Measurements from ENCODE around the gene NPHP4. TPM values are rescaled to one million over a fixed set of nuclear protein-coding genes. Genes with fewer than 3 reads are reported as not detected.

The NPHP4 gene
- total RNA-seq, 1 donor from 2014 or later: 7.7 TPM

GRCh38 chr1:5891736-5892135 is 100.5 kb downstream of the NPHP4 start:
- DNase-seq: no peak

GRCh38 chr1:5891137-5891536 is 101.1 kb downstream of the NPHP4 start:
- peak; percentile 39 for DNase-seq

GRCh38 chr1:5890346-5891106 is 101.7 kb downstream of the NPHP4 start:
- DNase-seq: no peak

DNA sequence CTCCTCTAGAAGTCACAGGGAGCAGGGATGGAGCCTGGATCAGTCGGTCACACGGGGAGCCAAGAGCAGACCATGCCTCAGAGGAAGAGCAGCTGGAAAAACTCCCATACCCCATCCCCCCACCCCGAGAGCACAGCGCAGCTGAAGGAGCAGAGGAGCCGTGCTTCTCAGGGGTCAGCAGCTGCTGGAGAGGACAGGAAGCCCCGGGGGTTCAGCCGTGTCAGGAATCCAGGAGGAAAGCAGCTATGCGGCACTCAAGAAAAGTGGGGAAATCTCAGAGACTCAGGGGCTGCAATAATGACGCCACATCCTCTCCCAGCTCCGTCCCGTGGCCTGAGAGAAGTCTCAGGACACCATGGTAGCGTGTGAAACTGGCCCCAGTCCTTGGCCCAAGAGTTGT is 102.3 kb downstream of the NPHP4 start:
- peak; percentile 68 for DNase-seq

DNA sequence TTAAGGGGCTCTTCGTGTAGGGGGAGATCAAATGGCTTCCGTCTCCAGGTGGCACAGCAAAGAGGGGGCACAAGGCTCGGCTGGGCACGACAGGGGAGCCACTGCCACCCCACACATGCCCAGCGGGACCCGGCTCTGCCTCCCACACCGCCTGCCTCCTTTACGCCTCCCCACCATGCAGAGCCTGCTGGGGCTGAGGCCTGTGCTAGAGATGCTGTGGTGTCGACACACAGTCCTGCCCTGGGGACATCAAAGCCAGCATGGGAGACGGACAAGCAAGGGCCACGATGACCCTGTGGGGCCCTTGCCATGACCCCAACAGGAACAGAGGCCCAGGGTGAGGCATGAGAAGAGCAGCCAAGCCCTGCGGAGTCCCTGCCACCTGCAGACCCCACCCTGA is 102.8 kb downstream of the NPHP4 start:
- DNase-seq: no peak

DNA sequence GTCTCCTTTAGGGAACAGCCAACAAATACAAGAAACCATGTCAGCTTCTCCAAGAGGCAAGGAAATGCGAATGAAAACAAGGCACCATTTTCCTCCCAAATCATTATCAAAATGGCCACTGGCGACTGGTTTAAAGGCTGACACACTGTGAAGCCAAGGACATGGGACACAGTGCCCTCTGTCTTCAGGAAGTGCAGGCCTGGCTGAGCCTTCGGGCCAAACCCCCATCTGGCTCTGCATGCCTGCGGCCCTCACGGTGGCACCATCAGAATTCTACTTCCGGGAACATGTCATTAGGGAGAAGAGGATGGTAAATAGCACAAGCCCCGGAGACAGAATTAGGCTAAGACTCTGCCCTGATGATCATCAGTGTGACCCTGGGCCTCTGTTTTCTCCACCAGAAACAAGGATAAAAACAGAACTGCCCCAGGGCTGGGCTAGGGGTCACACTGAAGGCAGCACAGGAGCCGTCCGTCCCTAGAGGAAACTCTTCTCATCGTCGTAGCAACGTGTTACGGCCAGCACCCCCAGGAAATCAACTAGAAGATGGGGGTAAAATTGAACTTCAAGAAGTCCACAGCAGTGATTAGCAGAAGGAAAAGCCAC is 103.5 kb downstream of the NPHP4 start:
- no peak for DNase-seq

GRCh38 chr1:5887971-5888361 is 104.3 kb downstream of the NPHP4 start:
- no peak for DNase-seq

DNA sequence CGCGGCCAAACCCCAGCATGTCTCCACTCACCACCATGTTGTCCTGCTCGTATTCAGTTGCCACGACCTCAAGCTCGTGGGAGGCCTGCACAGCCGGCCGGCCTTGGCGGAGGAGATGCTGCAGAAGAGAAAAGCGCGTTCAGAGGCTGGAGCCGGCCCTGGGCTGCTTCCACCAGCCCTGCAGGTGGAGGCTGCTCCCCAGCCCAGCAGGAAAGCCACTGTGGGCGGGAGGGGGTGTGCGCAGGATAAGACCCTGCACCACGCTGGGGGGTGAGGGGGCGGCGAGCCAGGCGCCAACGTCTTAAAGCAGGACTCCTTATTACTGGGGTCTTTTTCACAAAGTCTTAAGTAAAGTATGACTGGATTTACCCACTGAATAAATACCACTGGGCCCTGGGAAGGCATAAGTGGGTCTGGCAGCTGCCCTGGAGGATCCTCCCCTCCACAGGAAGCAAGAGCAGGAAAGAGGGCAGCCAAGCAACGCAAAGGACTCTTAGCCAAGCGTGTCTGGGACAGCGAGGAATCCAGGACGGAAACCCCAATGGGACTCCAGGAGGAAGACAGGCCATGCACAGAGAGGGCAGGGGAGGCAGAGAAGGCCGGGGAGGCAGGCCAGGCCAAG is 104.8 kb downstream of the NPHP4 start:
- no peak for DNase-seq

GRCh38 chr1:5886541-5887348 is 105.5 kb downstream of the NPHP4 start:
- no peak for DNase-seq

GRCh38 chr1:5886140-5886483 is 106.1 kb downstream of the NPHP4 start:
- DNase-seq: no peak

DNA sequence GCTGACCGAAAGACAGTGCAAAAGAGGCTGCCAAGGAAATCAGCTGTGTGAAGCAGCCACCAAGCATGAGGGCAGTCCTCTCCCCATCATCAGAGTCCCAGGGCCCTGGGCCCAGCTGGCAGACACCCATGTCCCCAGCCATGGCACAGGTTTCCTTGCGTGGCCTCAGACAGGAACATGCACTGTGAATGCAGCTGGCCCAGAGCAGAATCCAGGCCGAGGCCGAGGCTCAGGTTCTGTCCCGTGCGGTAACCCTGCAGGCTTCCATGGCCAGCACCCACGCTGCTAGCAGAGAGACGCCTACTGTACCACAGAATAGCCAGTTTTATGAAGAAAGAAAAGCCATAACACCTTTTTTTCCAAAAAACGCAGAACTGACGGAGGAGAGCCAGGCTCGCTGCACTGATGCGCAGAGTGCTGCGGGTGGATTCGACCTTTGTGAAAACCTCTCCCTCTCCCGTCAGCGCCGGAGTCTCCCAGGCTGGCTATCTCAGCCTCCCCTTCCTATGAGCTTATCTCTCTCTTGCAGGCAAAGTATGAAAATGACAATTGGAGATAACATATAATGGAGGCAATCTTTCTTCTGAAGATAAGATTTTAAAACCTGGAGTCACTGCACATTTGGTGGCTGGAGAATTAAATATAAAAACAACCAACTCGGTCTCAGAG is 106.6 kb downstream of the NPHP4 start:
- DNase-seq: no peak

DNA sequence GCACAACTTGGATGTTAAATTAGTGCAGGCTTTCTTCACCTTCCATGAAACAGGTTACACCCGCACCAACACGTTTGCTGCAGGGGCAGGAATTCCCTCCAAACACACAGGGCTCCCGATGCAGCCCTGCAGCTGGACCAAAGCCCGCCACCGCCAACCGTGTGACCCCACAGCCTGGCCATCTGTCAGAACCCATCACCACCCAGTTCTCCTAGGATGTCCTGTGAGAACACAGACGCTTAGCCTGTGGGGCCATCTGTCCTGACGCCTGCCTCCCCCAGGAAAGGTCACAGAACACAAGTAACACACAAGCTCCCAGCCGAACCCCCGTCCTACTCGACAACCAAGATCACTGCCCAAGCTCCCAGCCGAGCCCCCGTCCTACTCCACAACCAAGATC is 108.1 kb downstream of the NPHP4 start:
- DNase-seq: no peak

GRCh38 chr1:5883129-5884048 is 108.8 kb downstream of the NPHP4 start:
- DNase-seq: no peak

DNA sequence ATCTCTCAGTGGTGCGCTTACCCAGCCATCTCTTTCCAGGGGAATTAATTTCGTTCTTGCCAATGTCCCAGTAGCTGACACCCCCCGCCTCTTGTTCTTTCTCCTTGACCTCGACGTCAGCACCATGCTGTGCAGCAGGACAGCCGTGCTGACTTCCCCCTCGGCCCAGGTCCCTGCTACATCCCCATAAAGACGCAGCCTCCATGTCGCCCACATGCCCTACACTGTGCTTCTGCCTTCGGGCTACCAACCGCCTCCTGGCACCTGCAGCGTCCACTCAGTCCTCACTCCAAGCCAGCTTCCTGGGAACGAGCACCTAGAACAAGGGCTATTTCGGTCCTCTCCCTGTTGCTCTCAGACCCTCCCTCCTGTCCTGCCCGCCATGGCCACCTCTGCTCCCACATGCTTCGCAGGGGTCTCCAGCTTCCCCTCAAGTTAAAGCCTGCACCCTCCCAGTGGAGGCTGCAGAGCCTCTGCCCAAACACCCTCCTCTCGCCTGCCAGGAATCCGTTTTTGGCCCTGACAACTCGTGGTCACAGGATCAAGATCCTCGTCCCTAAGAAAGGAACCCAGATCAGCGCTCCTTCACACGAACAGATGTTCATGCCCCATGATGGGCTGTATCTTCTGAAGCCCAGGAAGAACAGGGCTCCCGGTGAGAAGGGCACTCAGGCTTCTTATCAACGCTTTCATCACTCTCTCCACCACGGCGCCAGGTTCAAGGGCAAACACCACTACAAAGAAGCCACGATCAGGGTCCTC is 109.7 kb downstream of the NPHP4 start:
- no peak for DNase-seq

- DNase-seq: peak; percentile 15
Measured at GRCh38 chr1:5881526-5882222, 110.6 kb downstream of the NPHP4 start.

DNA sequence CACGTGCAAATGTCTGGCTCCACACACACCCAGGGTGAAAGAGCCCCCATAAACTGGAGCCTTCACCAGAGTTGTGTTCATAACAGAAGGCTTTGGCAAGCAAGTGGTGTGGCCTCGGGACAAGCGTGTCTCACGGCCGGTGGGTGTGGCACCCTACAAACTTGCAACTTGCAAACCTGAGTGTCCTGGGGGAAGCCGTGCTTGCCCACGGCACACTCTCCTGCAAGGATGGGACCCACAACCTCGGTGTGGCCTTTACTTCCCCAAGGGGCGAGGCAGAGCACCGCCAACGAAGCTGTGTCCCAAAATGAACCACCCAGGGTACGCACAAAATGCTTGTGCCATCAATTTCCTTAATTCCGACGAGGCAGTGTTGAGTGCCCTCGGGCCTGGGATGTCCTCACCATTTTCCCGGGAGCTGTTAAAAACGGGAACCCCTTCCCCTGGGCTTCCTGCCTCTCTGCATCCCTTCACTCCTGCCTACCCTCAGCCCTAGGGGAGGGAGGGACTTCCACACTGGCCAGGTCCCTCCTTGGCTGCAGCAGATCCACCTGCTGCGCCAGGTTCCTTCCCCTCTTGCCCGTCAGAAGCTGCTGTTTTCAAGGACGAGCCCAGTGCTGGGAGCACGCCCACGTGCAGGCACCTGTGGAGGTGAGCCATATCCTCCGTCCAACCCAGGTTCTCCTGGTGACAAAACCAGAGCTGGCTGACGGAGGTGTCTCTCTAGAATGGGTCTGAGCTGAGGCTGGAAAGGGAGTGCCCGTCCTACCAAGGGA is 111.4 kb downstream of the NPHP4 start:
- DNase-seq: no peak

GRCh38 chr1:5879421-5879820 is 112.8 kb downstream of the NPHP4 start:
- DNase-seq: no peak

- DNase-seq: no peak
Measured at GRCh38 chr1:5878971-5879370, 113.3 kb downstream of the NPHP4 start.

Measured in tongue (tissue), 2 donors.